Measurements from ENCODE around the gene SNRNP27. TPM values are rescaled to one million over a fixed set of nuclear protein-coding genes. Genes with fewer than 3 reads are reported as not detected.

The SNRNP27 gene
- total and polyA plus RNA-seq, 9 of the 15 experiments (the other 6 are each of a cell fraction or from before 2014, with no cell fraction given), result 29.2 to 102 (median 65.7) TPM

- TF ChIP-seq MNT (conservative IDR thresholded peaks at IDR 0.05) (peak; percentile 91 to 95), ZBTB12 (CRISPR knock-in tag; IDR thresholded peaks at IDR 0.05) (peak; percentile 67), CUX1 (CRISPR knock-in tag; IDR thresholded peaks at IDR 0.05) (peak; percentile 81; the same call in 1 of the 2 replicates), RAD21 (CRISPR knock-in tag; conservative IDR thresholded peaks at IDR 0.05 in 1 of 2, IDR thresholded peaks at IDR 0.05 in 1 of 2) (peak; percentile 46 to 71), KDM4B (IDR thresholded peaks at IDR 0.05; ENCODE audit: borderline replicate concordance in 2 of 2, low read depth in 1 of 2) (no peak), RBM39 (optimal IDR thresholded peaks at IDR 0.05; ENCODE audit: low read depth, low read length) (no peak), STAT5A (IDR thresholded peaks at IDR 0.05; ENCODE audit: borderline replicate concordance, low read length) (no peak), ZSCAN29 (IDR thresholded peaks at IDR 0.05) (no peak), STAG1 (CRISPR knock-in tag; IDR thresholded peaks at IDR 0.05; ENCODE audit: borderline replicate concordance) (no peak; the same call in 1 of the 2 replicates), GTF2E2 (tag; IDR thresholded peaks at IDR 0.05) (no peak), KHSRP (IDR thresholded peaks at IDR 0.05) (no peak), ZNF282 (CRISPR knock-in tag; IDR thresholded peaks at IDR 0.05) (no peak), BRF1 (IDR thresholded peaks at IDR 0.05; ENCODE audit: borderline replicate concordance, extremely low read depth, insufficient read length) (no peak), ZNF408 (CRISPR knock-in tag; IDR thresholded peaks at IDR 0.05; ENCODE audit: low read depth) (no peak), ETV5 (CRISPR knock-in tag; IDR thresholded peaks at IDR 0.05; ENCODE audit: low read depth) (peak; percentile 74), HEY1 (CRISPR knock-in tag; IDR thresholded peaks at IDR 0.05; ENCODE audit: borderline replicate concordance) (no peak), POLR3G (IDR thresholded peaks at IDR 0.05; ENCODE audit: extremely low read depth, insufficient read length, insufficient replicate concordance) (no peak), EHMT2 (IDR thresholded peaks at IDR 0.05) (no peak), U2AF2 (optimal IDR thresholded peaks at IDR 0.05; ENCODE audit: low read depth, low read length) (no peak), TFAM (CRISPR knock-in tag; conservative IDR thresholded peaks at IDR 0.05) (no peak)
Observed at GRCh38 chr2:69914164-69914949, 20.6 kb downstream of the SNRNP27 start (continued).
